ENCODE measurements around the gene KRT16.
"Not testable (repeated sequence)": the region's sequence is repeated elsewhere in the genome, so short reads cannot be mapped to it uniquely, and the experiment has no call there.

Gene KRT16

GRCh38 chr17:41592601-41593305 is 19.8 kb downstream of the KRT16 start:
- Histone ChIP-seq H3K4me3 (ENCODE audit: low read length) (no peak overlapping the region), H3K9me3 (ENCODE audit: control insufficient read depth, low read length) (no peaks in the 10 kb centered on the region), H3K36me3 (ENCODE audit: control insufficient read depth, insufficient read depth, low read length) (no peaks in the 10 kb centered on the region), H3K4me1 (ENCODE audit: control insufficient read depth, insufficient read depth, low read length) (no peaks in the 10 kb centered on the region), H3K27me3 (ENCODE audit: control insufficient read depth, insufficient read depth, low read length) (peaks cover 11% of the 10 kb centered on the region), H3K9ac (ENCODE audit: low read length) (no peak overlapping the region)

- no peaks in the 10 kb centered on the region for H3K9me3 ChIP-seq (ENCODE audit: control insufficient read depth, low read length)
- no peak overlapping the region for H3K9ac ChIP-seq (ENCODE audit: low read length)
- H3K27me3 ChIP-seq (ENCODE audit: control insufficient read depth, insufficient read depth, low read length) = peaks cover 6% of the 10 kb centered on the region
- no peaks in the 10 kb centered on the region for H3K36me3 ChIP-seq (ENCODE audit: control insufficient read depth, insufficient read depth, low read length)
- no peak overlapping the region for H3K4me3 ChIP-seq (ENCODE audit: low read length)
- H3K4me1 ChIP-seq (ENCODE audit: control insufficient read depth, insufficient read depth, low read length) = no peaks in the 10 kb centered on the region
These were observed 23.3 kb downstream of the KRT16 start for GRCh38 chr17:41589301-41589700.

GRCh38 chr17:41588126-41588810 is 24.3 kb downstream of the KRT16 start:
- Histone ChIP-seq H3K9ac (ENCODE audit: low read length) (no peak overlapping the region), H3K36me3 (ENCODE audit: control insufficient read depth, insufficient read depth, low read length) (no peaks in the 10 kb centered on the region), H3K9me3 (ENCODE audit: control insufficient read depth, low read length) (no peaks in the 10 kb centered on the region), H3K4me1 (ENCODE audit: control insufficient read depth, insufficient read depth, low read length) (no peaks in the 10 kb centered on the region), H3K27me3 (ENCODE audit: control insufficient read depth, insufficient read depth, low read length) (peaks cover 6% of the 10 kb centered on the region), H3K4me3 (ENCODE audit: low read length) (no peak overlapping the region)

- Histone ChIP-seq H3K4me1 (ENCODE audit: control insufficient read depth, insufficient read depth, low read length) (no peaks in the 10 kb centered on the region), H3K27me3 (ENCODE audit: control insufficient read depth, insufficient read depth, low read length) (peaks cover 6% of the 10 kb centered on the region), H3K4me3 (ENCODE audit: low read length) (no peak within 1 kb of the TSS), H3K9me3 (ENCODE audit: control insufficient read depth, low read length) (no peaks in the 10 kb centered on the region), H3K9ac (ENCODE audit: low read length) (no peak within 1 kb of the TSS), H3K36me3 (ENCODE audit: control insufficient read depth, insufficient read depth, low read length) (no peaks in the 10 kb centered on the region)
These were observed 25.6 kb downstream of the KRT16 start, which contains the start of gene KRT14 for GRCh38 chr17:41586863-41587495. KRT14 (minus strand) TSS chr17:41586895; CDS start chr17:41586834, 61 bp downstream.

GRCh38 chr17:41585301-41586056 is 27.1 kb downstream of the KRT16 start:
- no peaks in the 10 kb centered on the region for H3K36me3 ChIP-seq (ENCODE audit: control insufficient read depth, insufficient read depth, low read length)
- no peak overlapping the region for H3K4me3 ChIP-seq (ENCODE audit: low read length)
- H3K9me3 ChIP-seq (ENCODE audit: control insufficient read depth, low read length) = no peaks in the 10 kb centered on the region
- no peaks in the 10 kb centered on the region for H3K4me1 ChIP-seq (ENCODE audit: control insufficient read depth, insufficient read depth, low read length)
- peaks cover 6% of the 10 kb centered on the region for H3K27me3 ChIP-seq (ENCODE audit: control insufficient read depth, insufficient read depth, low read length)
- H3K9ac ChIP-seq (ENCODE audit: low read length) = no peak overlapping the region

GRCh38 chr17:41584331-41584927 is 28.1 kb downstream of the KRT16 start:
- H3K4me1 ChIP-seq (ENCODE audit: control insufficient read depth, insufficient read depth, low read length); H3K27me3 ChIP-seq (ENCODE audit: control insufficient read depth, insufficient read depth, low read length); H3K9me3 ChIP-seq (ENCODE audit: control insufficient read depth, low read length); H3K9ac ChIP-seq (ENCODE audit: low read length); H3K4me3 ChIP-seq (ENCODE audit: low read length); H3K36me3 ChIP-seq (ENCODE audit: control insufficient read depth, insufficient read depth, low read length): not testable (repeated sequence)

GRCh38 chr17:41583137-41584127 is 29.1 kb downstream of the KRT16 start:
- peaks cover 3% of the 10 kb centered on the region for H3K27me3 ChIP-seq (ENCODE audit: control insufficient read depth, insufficient read depth, low read length)
- no peaks in the 10 kb centered on the region for H3K9me3 ChIP-seq (ENCODE audit: control insufficient read depth, low read length)
- H3K36me3 ChIP-seq (ENCODE audit: control insufficient read depth, insufficient read depth, low read length) = no peaks in the 10 kb centered on the region
- H3K9ac ChIP-seq (ENCODE audit: low read length) = no peak overlapping the region
- H3K4me3 ChIP-seq (ENCODE audit: low read length) = no peak overlapping the region
- peaks cover 10% of the 10 kb centered on the region for H3K4me1 ChIP-seq (ENCODE audit: control insufficient read depth, insufficient read depth, low read length)

GRCh38 chr17:41582061-41582968 is 30.3 kb downstream of the KRT16 start:
- peaks cover 10% of the 10 kb centered on the region for H3K4me1 ChIP-seq (ENCODE audit: control insufficient read depth, insufficient read depth, low read length)
- not testable (repeated sequence) for H3K9me3 ChIP-seq (ENCODE audit: control insufficient read depth, low read length); H3K9ac ChIP-seq (ENCODE audit: low read length); H3K4me3 ChIP-seq (ENCODE audit: low read length); H3K27me3 ChIP-seq (ENCODE audit: control insufficient read depth, insufficient read depth, low read length); H3K36me3 ChIP-seq (ENCODE audit: control insufficient read depth, insufficient read depth, low read length)

- no peaks in the 10 kb centered on the region for H3K36me3 ChIP-seq (ENCODE audit: control insufficient read depth, insufficient read depth, low read length)
- no peak overlapping the region for H3K4me3 ChIP-seq (ENCODE audit: low read length)
- H3K27me3 ChIP-seq (ENCODE audit: control insufficient read depth, insufficient read depth, low read length) = peaks cover 3% of the 10 kb centered on the region
- H3K9ac ChIP-seq (ENCODE audit: low read length) = no peak overlapping the region
- peaks cover 10% of the 10 kb centered on the region for H3K4me1 ChIP-seq (ENCODE audit: control insufficient read depth, insufficient read depth, low read length)
- H3K9me3 ChIP-seq (ENCODE audit: control insufficient read depth, low read length) = no peaks in the 10 kb centered on the region
These were observed 31.1 kb downstream of the KRT16 start for GRCh38 chr17:41581366-41582060.
